ENCODE measurements around the gene ELF1. TPM values are rescaled to one million over a fixed set of nuclear protein-coding genes. Genes with fewer than 3 reads are reported as not detected.

ELF1 gene
- total RNA-seq, 1 donor from 2014 or later, result 25.0 TPM

DNA sequence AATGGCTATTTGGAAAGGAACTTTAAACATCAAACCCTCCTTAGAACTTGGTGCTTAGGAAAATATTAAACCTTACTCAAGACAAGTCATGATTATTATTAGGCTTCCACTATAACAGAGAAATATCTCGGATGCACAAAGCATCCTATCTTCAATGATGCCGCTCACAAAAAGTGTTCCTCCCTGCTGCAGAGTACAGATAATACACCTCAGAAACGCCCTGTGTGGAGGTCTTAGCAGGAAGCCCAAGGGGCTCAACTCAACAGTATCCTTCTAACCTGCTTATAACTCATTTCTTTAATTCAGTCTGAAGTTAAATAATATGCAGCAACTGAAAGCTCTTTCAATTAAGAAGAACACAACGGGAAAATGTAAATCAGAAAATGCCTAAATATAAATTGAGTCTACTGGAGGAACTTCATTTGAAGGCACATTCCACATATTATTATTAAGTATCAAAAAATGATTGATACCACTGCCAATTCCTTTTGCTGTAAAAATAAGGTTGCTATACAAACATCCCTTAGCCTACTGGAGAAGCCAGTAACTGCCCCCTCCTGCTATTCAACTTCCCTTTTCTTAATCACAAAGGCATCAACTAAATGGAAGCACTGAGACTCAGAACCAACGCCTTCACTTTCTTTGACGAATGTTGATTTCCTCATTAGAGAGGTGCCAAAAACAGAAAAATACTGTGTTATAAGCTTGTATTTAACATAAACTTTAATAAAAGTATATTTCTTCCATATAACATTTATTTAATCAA, 12.0 kb downstream of the ELF1 start:
- DNase-seq (ENCODE audit: low read depth), result no peak

DNA sequence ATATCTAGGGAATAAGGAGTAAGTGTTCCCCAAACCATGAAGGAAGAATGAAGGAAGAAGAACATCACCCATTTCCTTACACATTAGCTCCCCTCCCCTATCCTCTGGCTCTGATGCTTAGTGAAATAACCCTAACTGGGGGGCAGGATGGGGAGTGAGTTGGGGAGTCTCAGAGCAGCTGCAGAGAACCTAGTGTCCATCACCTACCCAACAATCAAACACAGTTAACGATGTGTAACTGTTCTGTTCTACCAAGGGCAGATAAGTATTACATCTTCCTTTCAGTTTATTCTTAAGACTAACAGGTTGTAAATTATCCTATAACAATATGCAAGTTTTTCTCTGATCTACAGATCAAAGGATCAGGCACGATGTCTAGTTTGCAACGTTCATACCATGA, 12.8 kb downstream of the ELF1 start:
- no peak for DNase-seq (ENCODE audit: low read depth)

DNA sequence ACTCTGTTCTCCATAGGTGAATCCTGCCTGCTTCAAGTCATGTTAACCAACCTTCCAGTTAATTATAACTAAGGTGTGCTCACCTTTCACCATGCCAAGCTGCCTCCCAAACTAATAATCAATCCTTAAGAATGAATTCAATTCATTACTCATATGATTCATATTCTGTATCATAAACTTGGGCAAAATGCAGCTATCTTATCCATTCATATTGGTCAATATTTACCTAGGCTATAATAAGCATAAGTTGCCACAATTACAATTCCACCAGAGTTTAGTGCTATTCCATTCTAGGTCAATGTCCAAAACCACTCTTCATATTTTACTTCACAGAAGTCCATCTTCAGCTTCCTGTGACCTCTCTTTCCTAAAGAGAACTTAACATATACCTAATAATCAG, 13.4 kb downstream of the ELF1 start:
- no peak for DNase-seq (ENCODE audit: low read depth)

DNA sequence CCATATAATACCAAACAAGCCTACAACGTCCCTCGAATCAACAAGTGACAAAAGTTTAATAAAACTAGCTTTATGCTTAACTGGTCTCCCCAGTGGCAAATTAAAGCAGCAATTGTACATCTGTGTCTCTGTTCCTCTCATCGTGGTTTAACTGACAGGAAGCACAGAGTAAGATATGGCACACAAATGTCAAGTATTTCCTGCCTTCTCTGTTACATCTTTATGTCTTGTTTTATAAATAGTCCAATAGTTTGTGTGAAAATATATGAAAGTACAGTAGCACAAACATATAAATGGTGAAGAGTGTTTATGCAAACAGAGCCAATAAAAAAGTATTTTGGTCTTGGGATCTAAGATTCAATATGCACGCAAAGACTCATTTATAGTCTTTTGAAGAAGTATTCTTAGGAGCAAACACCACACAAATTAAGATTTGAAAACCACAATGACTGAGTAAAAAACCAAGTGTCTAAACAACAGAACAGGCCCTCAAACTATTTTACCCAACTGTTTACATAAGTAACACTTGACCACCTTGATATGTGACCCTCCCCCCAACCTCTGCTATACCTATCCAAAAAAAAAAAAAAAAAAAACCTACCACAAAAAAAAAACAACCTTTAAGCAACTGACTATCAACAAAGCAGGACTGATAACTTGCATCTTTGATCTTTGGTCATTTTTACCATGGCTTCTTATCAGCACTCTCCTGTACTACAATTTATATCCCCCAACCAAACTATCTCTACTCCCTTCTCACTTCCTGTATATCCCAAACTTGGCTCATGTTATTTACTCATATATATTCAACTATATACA, 14.0 kb downstream of the ELF1 start:
- DNase-seq (ENCODE audit: low read depth), result peak; percentile 9

DNA sequence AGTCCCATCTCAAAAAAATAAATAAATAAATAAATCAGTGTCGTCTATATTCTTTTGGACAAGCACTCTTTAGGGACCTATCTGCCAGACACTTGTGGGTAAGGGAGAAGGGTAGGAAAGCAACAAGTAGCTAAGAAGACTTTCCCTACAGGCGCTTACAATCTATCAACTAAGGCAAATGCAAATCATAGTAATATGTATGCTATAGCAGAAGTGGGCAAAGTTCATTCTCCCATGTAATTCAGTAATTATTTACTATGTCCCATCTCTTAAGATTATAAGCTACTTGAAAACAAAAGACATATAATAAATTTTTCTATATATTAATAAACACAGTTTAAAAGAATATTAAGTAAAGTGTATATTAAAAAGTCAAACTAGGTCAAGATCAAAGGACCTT, 16.5 kb downstream of the ELF1 start:
- no peak for DNase-seq (ENCODE audit: low read depth)

DNA sequence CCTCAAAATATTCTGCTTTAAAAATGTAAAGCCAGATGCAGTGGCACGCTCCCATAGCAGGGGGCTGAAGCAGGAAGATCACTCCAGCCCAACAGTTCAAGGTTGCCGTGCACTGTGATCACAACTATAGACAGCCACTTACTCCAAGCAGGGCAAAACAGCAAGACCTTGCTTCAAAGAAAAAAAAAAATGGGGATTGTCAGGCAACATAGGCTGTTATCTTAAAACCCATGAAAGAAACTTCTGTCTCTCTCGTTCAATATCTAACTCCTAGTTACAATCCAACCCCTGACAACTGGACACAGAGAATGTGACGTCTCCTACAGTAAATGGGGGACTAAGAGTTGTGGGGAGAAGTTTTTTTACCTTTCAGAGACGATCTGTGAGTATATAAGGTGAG, 17.4 kb downstream of the ELF1 start:
- no peak for DNase-seq (ENCODE audit: low read depth)

DNA sequence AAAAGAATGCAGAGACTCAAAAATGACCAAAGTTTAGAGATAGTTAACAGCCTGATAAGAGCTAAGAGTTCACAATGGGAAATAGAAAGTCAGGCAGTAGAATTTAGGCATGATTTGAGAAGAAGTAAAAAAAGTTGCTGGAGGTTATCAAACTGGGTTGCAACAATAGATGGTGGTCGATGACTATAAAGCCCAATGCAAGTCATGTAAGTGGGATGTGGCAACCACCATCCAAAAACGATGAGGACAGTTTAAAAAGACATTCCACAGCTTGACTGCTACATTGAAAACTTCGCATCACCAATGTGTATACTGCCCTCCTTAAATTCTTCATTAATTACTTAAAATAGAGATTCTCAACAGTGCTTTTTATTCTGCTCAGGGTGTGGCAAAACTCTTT, 19.7 kb downstream of the ELF1 start:
- DNase-seq (ENCODE audit: low read depth), result no peak

DNA sequence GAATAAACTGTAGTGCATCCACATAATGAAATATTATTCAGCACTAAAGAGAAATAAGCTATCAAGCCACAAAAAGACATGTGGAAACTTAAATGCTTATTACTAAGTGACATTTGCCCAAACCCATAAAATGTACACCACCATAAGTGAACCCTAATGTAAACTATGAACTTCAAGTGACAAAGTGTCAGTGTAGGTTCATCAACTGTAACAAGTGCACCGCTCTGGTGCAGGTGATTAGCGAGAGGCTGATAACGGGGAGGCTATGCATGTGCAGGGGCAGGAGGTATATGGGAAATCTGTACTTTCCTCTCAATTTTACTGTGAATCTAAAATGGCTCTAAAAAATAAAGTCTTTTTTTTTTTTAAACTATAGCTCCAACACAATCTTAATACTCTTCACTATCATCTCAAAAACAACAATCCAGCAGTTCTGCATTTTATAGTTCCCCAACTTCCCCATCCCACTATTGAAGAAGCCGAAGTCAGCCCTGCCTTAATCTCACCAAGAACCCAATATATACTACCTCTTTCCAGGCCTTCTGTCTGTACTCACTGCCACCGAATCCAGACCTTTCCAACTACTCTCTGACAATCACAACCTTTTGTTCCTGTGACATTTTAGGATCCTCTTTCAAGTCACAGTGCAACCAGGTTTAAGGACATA, 22.6 kb downstream of the ELF1 start:
- no peak for DNase-seq (ENCODE audit: low read depth)

DNA sequence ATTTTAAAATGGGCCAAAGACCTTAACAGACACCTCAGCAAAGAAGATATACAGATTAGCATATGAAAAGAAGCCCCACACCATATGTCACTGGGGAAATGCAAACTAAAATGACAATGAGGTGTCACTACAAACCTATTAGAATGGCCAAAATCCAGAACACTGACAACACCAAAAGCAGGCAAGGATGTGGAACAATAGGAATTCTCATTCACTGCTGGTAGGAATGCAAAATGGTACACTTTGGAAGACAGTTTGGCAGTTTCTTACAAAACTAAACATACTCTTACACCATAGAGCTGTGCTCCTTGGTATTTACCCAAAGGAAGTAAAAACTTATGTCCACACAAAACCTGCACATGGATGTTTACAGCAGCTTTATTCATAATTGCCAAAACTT, 23.1 kb downstream of the ELF1 start:
- DNase-seq (ENCODE audit: low read depth), result no peak

DNA sequence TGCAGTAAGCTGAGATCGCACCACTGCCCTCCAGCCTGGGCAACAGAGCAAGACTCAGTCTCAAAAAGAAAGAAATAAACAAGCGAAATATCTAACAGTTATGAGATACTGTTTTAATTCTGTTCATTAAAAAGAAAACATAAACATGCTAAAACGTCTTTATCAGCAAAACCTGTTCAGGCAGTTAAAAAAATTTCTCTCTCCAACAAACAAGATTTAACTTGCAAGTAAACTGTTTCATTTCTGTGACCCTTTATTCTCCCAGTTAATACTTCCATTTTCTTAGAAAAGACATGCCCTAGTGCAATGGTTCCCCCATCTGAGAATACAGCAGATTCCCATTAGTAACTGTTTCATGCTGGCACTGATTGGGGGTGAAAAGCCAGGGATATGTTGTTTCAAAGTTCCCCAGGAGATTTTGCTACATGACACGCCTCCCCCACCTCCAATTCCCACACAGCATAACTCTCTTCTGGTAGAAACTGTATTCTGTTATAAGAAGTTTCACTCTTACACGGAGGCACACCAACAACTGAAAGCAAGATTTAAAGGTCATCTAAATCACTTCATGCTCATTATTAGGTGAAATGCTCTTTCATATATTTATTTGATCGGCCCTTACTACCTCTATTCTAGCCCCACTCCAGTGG, 24.4 kb downstream of the ELF1 start:
- DNase-seq (ENCODE audit: low read depth), result no peak

DNA sequence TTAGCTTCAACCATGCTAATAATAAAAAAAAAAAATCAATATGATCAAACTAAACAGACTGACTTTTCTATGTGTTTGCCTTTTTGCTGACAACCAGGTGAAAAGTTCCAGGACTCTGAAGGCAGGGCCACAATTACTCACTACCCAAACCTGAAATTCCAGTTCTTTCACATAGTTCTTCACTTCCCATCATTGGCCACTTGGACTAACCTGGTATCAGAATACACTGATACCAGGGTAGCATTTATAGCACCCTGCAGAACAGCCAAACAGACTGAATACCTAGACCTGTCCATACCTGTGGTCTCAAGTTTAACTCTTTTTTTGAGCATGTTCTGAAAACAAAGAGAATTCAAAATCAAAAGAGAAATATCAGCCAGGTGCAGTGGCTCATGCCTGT, 25.1 kb downstream of the ELF1 start:
- no peak for DNase-seq (ENCODE audit: low read depth)

DNA sequence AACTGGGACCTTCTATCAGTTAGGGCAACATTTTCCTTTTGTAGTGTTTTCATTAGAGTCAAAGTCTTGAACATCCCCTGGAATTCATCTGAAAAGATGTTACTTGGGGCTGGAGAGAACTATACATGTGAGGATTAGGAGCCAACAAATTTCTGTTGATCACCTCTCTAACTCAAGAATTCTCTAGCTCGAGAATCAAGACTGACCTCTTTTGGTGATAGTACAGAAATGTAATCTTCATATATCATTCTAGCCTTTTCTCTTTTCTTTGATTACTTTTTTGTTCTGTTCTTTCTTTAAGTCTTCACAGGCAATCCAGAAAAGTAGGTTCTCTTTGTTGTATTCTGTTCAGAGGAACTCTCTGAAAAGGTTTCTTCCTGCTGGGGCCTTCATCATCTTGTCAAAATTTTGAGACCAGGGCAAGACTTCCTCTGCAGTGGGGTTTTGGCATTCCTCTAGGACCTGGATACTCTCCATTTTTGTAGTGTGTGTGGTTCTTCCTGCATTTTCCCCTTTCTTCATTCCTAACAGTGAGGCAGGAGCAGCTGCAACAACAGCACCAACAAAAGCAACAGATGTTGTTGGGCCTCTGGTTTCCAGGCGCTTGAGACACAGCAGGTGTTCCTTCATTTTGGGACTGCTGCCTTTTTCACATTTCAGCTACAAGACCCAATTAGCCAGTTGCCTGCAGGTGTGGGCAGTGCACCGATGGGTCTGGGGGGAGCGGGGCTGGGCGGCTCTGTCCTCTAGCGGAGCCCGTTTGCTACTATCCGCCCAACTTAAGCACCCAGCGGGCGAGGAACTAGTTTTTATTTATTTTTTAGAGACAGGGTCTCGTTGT, 26.2 kb downstream of the ELF1 start:
- peak; percentile 82 for DNase-seq (ENCODE audit: low read depth)

DNA sequence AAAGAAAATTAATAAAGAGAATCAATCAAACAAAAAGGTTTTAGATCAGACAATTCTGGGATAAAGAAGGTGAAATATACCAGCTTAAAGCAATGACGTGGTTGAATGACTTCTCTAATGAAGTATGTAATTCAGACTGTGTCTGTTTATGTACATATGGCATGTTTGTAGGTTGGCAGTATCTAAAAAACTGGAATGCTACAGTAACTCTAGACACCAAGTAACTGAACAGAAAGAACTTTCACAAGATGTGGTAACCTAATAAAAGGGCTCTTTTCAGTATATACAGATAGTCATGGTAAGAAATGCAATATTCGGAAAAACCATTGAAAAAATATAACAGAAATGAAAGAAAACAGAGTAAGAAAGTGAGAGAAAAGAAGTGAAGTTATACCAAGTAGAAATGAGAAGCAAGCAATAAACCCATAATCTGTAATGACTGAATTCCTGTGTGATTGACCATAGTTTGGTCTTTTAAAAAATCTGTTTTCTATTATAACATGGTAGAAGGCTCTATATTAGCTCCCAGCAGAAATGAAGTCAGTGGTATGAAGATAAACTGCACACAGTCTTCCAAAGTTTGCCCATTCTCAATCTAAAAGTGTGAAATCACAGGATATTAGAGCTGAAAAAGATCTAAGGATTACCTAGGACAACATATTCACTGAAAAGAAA, 31.4 kb downstream of the ELF1 start:
- no peak for DNase-seq (ENCODE audit: low read depth)

DNA sequence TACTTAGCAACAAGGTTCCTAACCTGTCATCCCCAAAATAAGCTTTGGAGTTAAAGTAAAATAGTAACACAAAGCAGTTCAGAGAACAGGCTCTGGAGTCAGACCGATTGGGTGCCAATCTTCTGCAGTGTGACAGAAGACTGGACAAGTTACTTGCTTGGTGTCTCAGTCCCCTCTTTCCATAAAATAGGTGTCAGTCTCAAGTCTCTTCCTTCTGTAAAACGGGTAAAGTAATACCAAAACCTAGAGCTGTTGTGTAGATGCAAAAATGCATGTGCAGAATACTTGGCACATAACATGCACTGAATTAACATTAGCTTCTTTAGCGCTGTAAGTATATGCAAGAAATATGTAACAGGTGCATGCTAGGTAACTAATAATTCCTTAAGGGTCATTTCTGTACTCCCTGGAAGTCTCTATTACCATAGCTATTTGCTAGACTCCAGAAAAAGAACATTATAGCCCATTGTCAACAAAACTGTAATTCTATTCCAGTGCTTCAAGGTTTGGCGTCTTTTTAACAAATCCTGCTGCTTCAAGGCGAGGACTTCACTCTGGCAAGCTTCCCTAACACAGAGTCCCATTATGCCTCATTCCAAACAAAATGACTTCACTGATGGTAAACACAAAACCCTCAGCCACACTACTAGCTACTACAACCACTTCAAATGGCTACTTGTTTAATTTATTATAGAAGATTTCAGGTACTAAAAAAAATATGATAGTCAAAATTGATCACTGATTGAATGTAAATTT, 32.8 kb downstream of the ELF1 start:
- DNase-seq (ENCODE audit: low read depth), result no peak

DNA sequence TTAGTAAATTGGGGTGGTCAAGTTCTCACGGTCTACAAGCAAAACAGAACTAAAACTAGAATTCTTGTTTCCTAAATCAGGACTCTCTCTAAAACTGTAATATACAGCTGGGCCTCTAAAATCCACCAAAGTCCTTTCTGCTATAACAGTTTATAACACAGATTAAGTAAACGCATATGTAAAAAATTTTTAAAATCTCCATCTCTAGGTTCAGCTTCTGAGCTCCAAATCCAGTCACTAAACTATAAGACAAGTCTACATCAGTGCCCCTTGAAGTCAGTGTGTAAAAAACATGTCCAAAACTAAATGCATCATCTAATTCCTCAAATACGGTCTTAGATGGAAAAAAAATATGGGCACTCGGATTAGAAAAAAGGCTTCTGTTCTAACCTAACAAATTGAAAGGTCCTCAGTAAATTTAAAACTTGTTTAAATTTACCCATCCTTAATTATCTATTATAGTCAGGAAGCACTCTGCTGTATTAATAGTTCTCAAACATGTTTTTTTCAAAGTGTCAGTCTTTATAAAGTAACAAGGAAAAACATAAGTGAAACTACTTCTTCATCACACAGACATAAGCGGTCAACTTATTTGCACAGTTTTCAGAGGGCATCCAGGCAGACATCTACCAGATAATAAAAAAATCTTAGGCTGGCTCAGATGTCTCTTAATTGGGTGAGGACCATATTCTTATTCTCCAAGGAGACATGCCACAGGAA, 33.6 kb downstream of the ELF1 start:
- DNase-seq (ENCODE audit: low read depth), result no peak

DNA sequence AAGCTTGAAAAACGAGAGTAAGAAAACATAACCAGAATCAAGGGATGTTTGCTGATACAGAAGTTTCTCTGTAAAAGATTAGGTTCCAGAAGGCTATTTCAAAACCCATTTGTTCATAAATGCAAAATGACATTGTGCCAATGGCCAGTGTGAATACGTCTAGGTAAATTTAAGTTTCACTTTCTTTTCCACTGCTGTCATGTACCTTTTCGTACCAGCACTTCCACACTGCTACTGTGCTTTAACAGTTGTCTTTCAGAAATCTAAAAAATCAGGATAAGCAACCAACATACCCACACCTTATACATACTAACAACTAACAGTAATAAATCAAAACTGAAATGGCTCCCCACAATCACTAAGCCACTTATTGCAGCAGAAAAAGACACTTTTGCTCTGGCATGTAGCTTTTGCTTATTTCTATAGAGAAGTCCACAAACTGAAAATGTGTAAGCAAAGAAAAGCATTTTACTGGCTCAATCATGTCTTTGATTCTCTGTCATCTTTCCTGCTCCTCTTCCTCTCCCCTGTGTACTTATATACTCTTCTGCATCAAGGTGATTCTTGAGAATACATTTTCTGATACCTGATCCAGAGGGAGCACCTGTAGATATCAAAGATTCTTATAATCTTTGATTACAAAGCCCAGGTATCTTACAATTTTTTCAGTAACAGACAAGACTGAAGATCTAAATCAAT, 34.3 kb downstream of the ELF1 start:
- no peak for DNase-seq (ENCODE audit: low read depth)

DNA sequence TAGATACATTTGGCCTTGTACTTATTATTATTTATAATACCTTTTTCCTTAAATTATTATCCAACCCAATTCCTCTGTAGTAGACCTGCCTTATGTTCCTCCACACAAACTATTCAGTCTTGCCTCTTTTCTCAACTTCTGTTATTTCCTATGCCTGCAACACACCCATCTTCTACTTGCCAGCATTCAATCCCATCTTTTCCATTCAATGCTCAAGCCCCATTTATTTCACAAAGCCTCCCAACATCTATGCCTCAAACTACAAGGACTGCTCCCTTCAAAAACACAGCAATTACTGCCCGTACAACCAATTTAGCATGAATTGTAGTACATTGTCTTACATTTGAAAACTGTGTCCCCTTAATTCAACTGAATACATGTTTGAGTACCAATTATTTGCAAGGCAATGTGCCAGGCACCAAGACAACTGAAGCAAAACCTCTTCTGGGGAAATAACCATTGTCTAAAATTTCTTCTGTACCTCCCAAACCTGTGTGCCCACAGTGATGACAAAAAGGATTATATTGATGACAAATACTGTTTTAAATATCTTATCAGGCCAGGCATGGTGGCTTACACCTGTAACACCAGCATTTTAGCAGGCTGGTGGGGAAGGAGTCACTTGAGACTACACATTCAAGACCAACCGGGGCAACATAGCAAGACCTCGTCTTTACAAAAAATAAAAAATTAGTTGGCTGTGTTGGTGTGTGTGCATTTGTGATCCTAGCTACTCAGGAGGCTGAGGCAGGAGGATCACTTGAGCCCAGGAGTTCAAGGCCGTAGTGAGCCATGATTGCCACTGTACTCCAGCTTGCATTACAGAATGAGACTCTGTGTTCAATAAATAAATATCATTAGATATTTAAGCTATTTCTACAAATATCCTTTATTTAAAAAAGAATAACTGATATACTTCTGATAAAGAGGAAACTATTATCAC, 35.1 kb downstream of the ELF1 start:
- no peak for DNase-seq (ENCODE audit: low read depth)
